RWPE2 (cell line): ENCODE results near the gene NTMT2.

ENCODE experiments used
- ATAC-seq: fragments of 200-7000 bp; cut with Tn5 transposase; 3 replicates; pipeline ENCODE4 v1.9.1; 2021; ENCODE audit warnings: low read depth
- DNase-seq: peaks from one replicate; pipeline ENCODE4 v3.0.0-alpha.2; 2020; ENCODE audit warnings: low spot score
- H3K27ac ChIP-seq: fragments of 450-650 bp; 2 replicates; pipeline ENCODE4 v1.5.1; 2017; ENCODE audit warnings: mild to moderate bottlenecking; ENCODE audit not compliant: poor library complexity, severe bottlenecking
- H3K27me3 ChIP-seq: fragments of 250-450 bp; sonication (Bioruptor Pico); 2 replicates; pipeline ENCODE4 v1.5.1; 2021; ENCODE audit warnings: mild to moderate bottlenecking, moderate library complexity; ENCODE audit not compliant: insufficient read depth, poor library complexity, severe bottlenecking
- H3K36me3 ChIP-seq: fragments of 250-450 bp; sonication (Bioruptor Pico); 2 replicates; pipeline ENCODE4 v1.5.1; 2020; ENCODE audit warnings: low read depth, mild to moderate bottlenecking, moderate library complexity
- H3K4me1 ChIP-seq: fragments of 250-450 bp; sonication (Bioruptor Pico); 2 replicates; pipeline ENCODE4 v1.5.1; 2021; ENCODE audit warnings: mild to moderate bottlenecking, moderate library complexity; ENCODE audit not compliant: insufficient read depth, poor library complexity, severe bottlenecking
- H3K4me3 ChIP-seq: fragments of 250-450 bp; sonication (Bioruptor Pico); 2 replicates; pipeline ENCODE4 v1.5.1; 2021; ENCODE audit warnings: mild to moderate bottlenecking, moderate library complexity; ENCODE audit not compliant: severe bottlenecking
- H3K9me3 ChIP-seq: fragments of 250-450 bp; sonication (Bioruptor Pico); 2 replicates; pipeline ENCODE4 v1.5.1; 2021; ENCODE audit warnings: mild to moderate bottlenecking, moderate library complexity; ENCODE audit not compliant: severe bottlenecking
- TF ChIP-seq, protein P1 (sequence below): fragments of 450-650 bp; IDR thresholded peaks from one replicate; pipeline ENCODE4 v1.5.1; 2017; ENCODE audit warnings: mild to moderate bottlenecking, moderate library complexity; ENCODE audit not compliant: poor library complexity, severe bottlenecking

The NTMT2 gene

GRCh38 chr1:170209125-170209524 lies 63.4 kb downstream of the NTMT2 start:
- TF ChIP-seq, protein P1, sequence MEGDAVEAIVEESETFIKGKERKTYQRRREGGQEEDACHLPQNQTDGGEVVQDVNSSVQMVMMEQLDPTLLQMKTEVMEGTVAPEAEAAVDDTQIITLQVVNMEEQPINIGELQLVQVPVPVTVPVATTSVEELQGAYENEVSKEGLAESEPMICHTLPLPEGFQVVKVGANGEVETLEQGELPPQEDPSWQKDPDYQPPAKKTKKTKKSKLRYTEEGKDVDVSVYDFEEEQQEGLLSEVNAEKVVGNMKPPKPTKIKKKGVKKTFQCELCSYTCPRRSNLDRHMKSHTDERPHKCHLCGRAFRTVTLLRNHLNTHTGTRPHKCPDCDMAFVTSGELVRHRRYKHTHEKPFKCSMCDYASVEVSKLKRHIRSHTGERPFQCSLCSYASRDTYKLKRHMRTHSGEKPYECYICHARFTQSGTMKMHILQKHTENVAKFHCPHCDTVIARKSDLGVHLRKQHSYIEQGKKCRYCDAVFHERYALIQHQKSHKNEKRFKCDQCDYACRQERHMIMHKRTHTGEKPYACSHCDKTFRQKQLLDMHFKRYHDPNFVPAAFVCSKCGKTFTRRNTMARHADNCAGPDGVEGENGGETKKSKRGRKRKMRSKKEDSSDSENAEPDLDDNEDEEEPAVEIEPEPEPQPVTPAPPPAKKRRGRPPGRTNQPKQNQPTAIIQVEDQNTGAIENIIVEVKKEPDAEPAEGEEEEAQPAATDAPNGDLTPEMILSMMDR = no peak
- Histone ChIP-seq H3K4me3 (no peak overlapping the region), H3K27ac (no peak overlapping the region), H3K9me3 (no peaks in the 10 kb centered on the region), H3K36me3 (no peaks in the 10 kb centered on the region), H3K27me3 (peaks cover 4% of the 10 kb centered on the region), H3K4me1 (no peaks in the 10 kb centered on the region)
- no peak for DNase-seq
- no peak for ATAC-seq

DNA sequence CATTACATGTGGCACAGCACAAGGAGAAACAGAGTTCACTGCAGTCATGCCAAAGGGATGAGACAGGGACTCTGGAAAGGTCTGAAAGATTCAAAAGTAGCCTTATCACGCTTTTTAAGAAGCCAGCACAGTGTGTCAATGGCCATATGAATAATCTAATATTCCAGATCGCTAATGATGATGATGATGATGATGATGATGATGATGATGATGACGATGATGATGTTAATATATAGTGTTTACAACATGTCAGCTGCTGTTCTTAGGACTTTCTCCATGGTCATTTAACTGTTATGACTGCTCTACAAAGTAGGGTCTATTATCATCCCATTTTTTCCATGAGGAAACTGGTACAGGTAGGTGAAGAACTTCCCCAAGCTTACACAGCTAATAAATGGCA lies 64.4 kb downstream of the NTMT2 start:
- no peaks in the 10 kb centered on the region for H3K9me3 ChIP-seq
- DNase-seq (no peak), ATAC-seq (no peak)
- H3K4me1 ChIP-seq = no peaks in the 10 kb centered on the region
- no peak overlapping the region for H3K27ac ChIP-seq
- no peak overlapping the region for H3K4me3 ChIP-seq
- peaks cover 4% of the 10 kb centered on the region for H3K27me3 ChIP-seq
- TF ChIP-seq, protein P1 = no peak
- H3K36me3 ChIP-seq = no peaks in the 10 kb centered on the region

GRCh38 chr1:170213596-170213995 lies 67.8 kb downstream of the NTMT2 start:
- DNase-seq (no peak), ATAC-seq (no peak)
- no peak overlapping the region for H3K27ac ChIP-seq
- no peaks in the 10 kb centered on the region for H3K36me3 ChIP-seq
- no peaks in the 10 kb centered on the region for H3K4me1 ChIP-seq
- H3K9me3 ChIP-seq = no peaks in the 10 kb centered on the region
- H3K27me3 ChIP-seq = no peaks in the 10 kb centered on the region
- TF ChIP-seq, protein P1 = no peak
- H3K4me3 ChIP-seq = no peak overlapping the region

GRCh38 chr1:170214117-170215032 lies 68.6 kb downstream of the NTMT2 start:
- DNase-seq (no peak), ATAC-seq (no peak)
- TF ChIP-seq, protein P1 = no peak
- H3K9me3 ChIP-seq = no peaks in the 10 kb centered on the region
- no peak overlapping the region for H3K4me3 ChIP-seq
- H3K4me1 ChIP-seq = no peaks in the 10 kb centered on the region
- H3K27ac ChIP-seq = no peak overlapping the region
- no peaks in the 10 kb centered on the region for H3K27me3 ChIP-seq
- H3K36me3 ChIP-seq = no peaks in the 10 kb centered on the region
